Activated CD8-positive, alpha-beta T cell treated with anti-CD3 and anti-CD28 coated beads, Interleukin-2, amount 10 ng/mL, durations not matched to agents 7 days and 5 days (primary cell): ENCODE measurements around the gene DCTD. TPM values are rescaled to one million over a fixed set of nuclear protein-coding genes. Genes with fewer than 3 reads are reported as not detected.
"Not testable (repeated sequence)": the region's sequence is repeated elsewhere in the genome, so short reads cannot be mapped to it uniquely, and the experiment has no call there.

Source experiments
- ATAC-seq: fragments of 150-1000 bp; cut with Tn5 transposase; one replicate; pipeline ENCODE4 v1.10.0; 2021; ENCODE audit warnings: moderate library complexity
- CTCF ChIA-PET: fragments of 350-600 bp; sonication (Branson Sonifier 250); formaldehyde crosslinking; loops from one replicate; lab custom pipeline; 2021; ENCODE audit warnings: antibody characterized with exemption; lab: Charles Lee
- POLR2A ChIA-PET: fragments of 350-600 bp; sonication (Branson Sonifier 250); formaldehyde crosslinking; loops from one replicate; lab custom pipeline; 2021; ENCODE audit warnings: antibody characterized with exemption; lab: Charles Lee
- DNase-seq: peaks from one replicate; pipeline ENCODE4 v3.0.0-alpha.2; 2020
- H3K27ac Mint-ChIP-seq: one replicate; pipeline ENCODE4 v1.8.0; 2021; ENCODE audit warnings: mild to moderate bottlenecking, mixed read lengths
- H3K27me3 Mint-ChIP-seq: one replicate; pipeline ENCODE4 v1.8.0; 2021; ENCODE audit warnings: low read depth, mixed read lengths
- H3K36me3 Mint-ChIP-seq: one replicate; pipeline ENCODE4 v1.8.0; 2021; ENCODE audit warnings: low read depth, mixed read lengths
- H3K4me1 Mint-ChIP-seq: one replicate; pipeline ENCODE4 v1.8.0; 2021; ENCODE audit warnings: low read depth, mixed read lengths
- H3K4me3 Mint-ChIP-seq: one replicate; pipeline ENCODE4 v1.8.0; 2021; ENCODE audit warnings: mild to moderate bottlenecking, mixed read lengths
- H3K9me3 Mint-ChIP-seq: one replicate; pipeline ENCODE4 v1.8.0; 2022; ENCODE audit warnings: mixed read lengths; ENCODE audit not compliant: insufficient read depth
- total RNA-seq, 2 experiments: library from RNA; stranded (reverse); gene quantifications; one replicate each; pipeline ENCODE4 v1.2.3, GENCODE V29; 2021

DCTD gene
- total RNA-seq, 2 experiments from 2014 or later: 74.4 to 75.5 TPM

- H3K36me3 Mint-ChIP-seq: peaks cover 52% of the 10 kb centered on the region
Observed at GRCh38 chr4:182903013-182903412, 14.2 kb downstream of the DCTD start.

GRCh38 chr4:182901337-182901736, 15.8 kb downstream of the DCTD start:
- Mint-ChIP-seq H3K36me3 (peaks cover 47% of the 10 kb centered on the region), H3K27me3 (no peaks in the 10 kb centered on the region), H3K27ac (no peak overlapping the region), H3K9me3 (no peaks in the 10 kb centered on the region), H3K4me1 (no peaks in the 10 kb centered on the region), H3K4me3 (no peak overlapping the region)
- ChIA-PET CTCF (no interaction called here), POLR2A (no interaction called here)
- no peak for ATAC-seq
- DNase-seq: no peak

More at GRCh38 chr4:182903013-182903412, 14.2 kb downstream of the DCTD start:
- no peak overlapping the region for H3K4me3 Mint-ChIP-seq
- no peak for ATAC-seq
- no peak for DNase-seq
- no peaks in the 10 kb centered on the region for H3K27me3 Mint-ChIP-seq
- no peaks in the 10 kb centered on the region for H3K4me1 Mint-ChIP-seq
- CTCF ChIA-PET: no interaction called here
- no peaks in the 10 kb centered on the region for H3K9me3 Mint-ChIP-seq
- POLR2A ChIA-PET: no interaction called here
- no peak overlapping the region for H3K27ac Mint-ChIP-seq

GRCh38 chr4:182900021-182900420, 17.2 kb downstream of the DCTD start:
- not testable (repeated sequence) for H3K9me3 Mint-ChIP-seq, H3K4me1 Mint-ChIP-seq, H3K4me3 Mint-ChIP-seq, ATAC-seq, DNase-seq, H3K27me3 Mint-ChIP-seq, H3K27ac Mint-ChIP-seq
- ChIA-PET POLR2A (interaction anchor here (0.7 kb wide), 3 partner anchors 14 to 139 kb away, joined by 4 to 6 read pairs (median 6); no protein-coding TSS in a partner anchor), CTCF (interaction anchor here (1.2 kb wide), 1 partner anchor 25 kb away, joined by 5 read pairs; no protein-coding TSS in a partner anchor)
- peaks cover 47% of the 10 kb centered on the region for H3K36me3 Mint-ChIP-seq

- peaks cover 45% of the 10 kb centered on the region for H3K36me3 Mint-ChIP-seq
- H3K27ac Mint-ChIP-seq: no peak overlapping the region
- DNase-seq: no peak
- ChIA-PET CTCF (no interaction called here), POLR2A (no interaction called here)
- no peak for ATAC-seq
- H3K27me3 Mint-ChIP-seq: no peaks in the 10 kb centered on the region
- no peaks in the 10 kb centered on the region for H3K9me3 Mint-ChIP-seq
- H3K4me3 Mint-ChIP-seq: no peak overlapping the region
- no peaks in the 10 kb centered on the region for H3K4me1 Mint-ChIP-seq
Observed at GRCh38 chr4:182898479-182898799, 18.7 kb downstream of the DCTD start.

- H3K9me3 Mint-ChIP-seq: no peaks in the 10 kb centered on the region
- no peak for ATAC-seq
- no peak for DNase-seq
- ChIA-PET POLR2A (no interaction called here), CTCF (no interaction called here)
- no peak overlapping the region for H3K4me3 Mint-ChIP-seq
- H3K36me3 Mint-ChIP-seq: peaks cover 45% of the 10 kb centered on the region
- no peaks in the 10 kb centered on the region for H3K27me3 Mint-ChIP-seq
- no peaks in the 10 kb centered on the region for H3K4me1 Mint-ChIP-seq
- H3K27ac Mint-ChIP-seq: no peak overlapping the region
Observed at GRCh38 chr4:182897601-182898478, 19.3 kb downstream of the DCTD start.

- Mint-ChIP-seq H3K4me3 (no peak overlapping the region), H3K36me3 (peaks cover 48% of the 10 kb centered on the region), H3K4me1 (no peaks in the 10 kb centered on the region), H3K27me3 (no peaks in the 10 kb centered on the region), H3K9me3 (no peaks in the 10 kb centered on the region), H3K27ac (no peak overlapping the region)
- no peak for DNase-seq
- ATAC-seq: no peak
- ChIA-PET POLR2A (no interaction called here), CTCF (no interaction called here)
Observed at GRCh38 chr4:182896421-182896820, 20.8 kb downstream of the DCTD start.

GRCh38 chr4:182895791-182896292, 21.3 kb downstream of the DCTD start:
- ATAC-seq: no peak
- DNase-seq: no peak
- no peaks in the 10 kb centered on the region for H3K9me3 Mint-ChIP-seq
- ChIA-PET CTCF (no interaction called here), POLR2A (no interaction called here)
- peaks cover 49% of the 10 kb centered on the region for H3K36me3 Mint-ChIP-seq
- no peaks in the 10 kb centered on the region for H3K4me1 Mint-ChIP-seq
- H3K27me3 Mint-ChIP-seq: no peaks in the 10 kb centered on the region
- no peak overlapping the region for H3K4me3 Mint-ChIP-seq
- peak overlapping the region; percentile 10 for H3K27ac Mint-ChIP-seq

- ChIA-PET POLR2A (no interaction called here), CTCF (no interaction called here)
- no peaks in the 10 kb centered on the region for H3K4me1 Mint-ChIP-seq
- no peak overlapping the region for H3K4me3 Mint-ChIP-seq
- ATAC-seq: no peak
- no peaks in the 10 kb centered on the region for H3K27me3 Mint-ChIP-seq
- DNase-seq: no peak
- H3K27ac Mint-ChIP-seq: no peak overlapping the region
- no peaks in the 10 kb centered on the region for H3K9me3 Mint-ChIP-seq
- peaks cover 53% of the 10 kb centered on the region for H3K36me3 Mint-ChIP-seq
Observed at GRCh38 chr4:182894681-182895275, 22.4 kb downstream of the DCTD start.

- CTCF ChIA-PET: no interaction called here
Observed at GRCh38 chr4:182893474-182894080, 23.6 kb downstream of the DCTD start.

GRCh38 chr4:182893047-182893446, 24.1 kb downstream of the DCTD start:
- Mint-ChIP-seq H3K9me3 (no peaks in the 10 kb centered on the region), H3K36me3 (peaks cover 68% of the 10 kb centered on the region), H3K4me3 (no peak overlapping the region), H3K4me1 (no peaks in the 10 kb centered on the region), H3K27ac (no peak overlapping the region), H3K27me3 (no peaks in the 10 kb centered on the region)
- no peak for ATAC-seq
- POLR2A ChIA-PET: no interaction called here
- CTCF ChIA-PET: no interaction called here
- no peak for DNase-seq

More at GRCh38 chr4:182893474-182894080, 23.6 kb downstream of the DCTD start:
- Mint-ChIP-seq H3K4me3 (no peak overlapping the region), H3K36me3 (peaks cover 62% of the 10 kb centered on the region), H3K4me1 (no peaks in the 10 kb centered on the region), H3K9me3 (no peaks in the 10 kb centered on the region), H3K27ac (no peak overlapping the region), H3K27me3 (no peaks in the 10 kb centered on the region)
- DNase-seq: no peak
- POLR2A ChIA-PET: no interaction called here
- no peak for ATAC-seq

GRCh38 chr4:182890202-182890601, 27.0 kb downstream of the DCTD start:
- ATAC-seq (no peak), DNase-seq (no peak)
- peaks cover 8% of the 10 kb centered on the region for H3K9me3 Mint-ChIP-seq
- POLR2A ChIA-PET: no interaction called here
- no peaks in the 10 kb centered on the region for H3K27me3 Mint-ChIP-seq
- peaks cover 84% of the 10 kb centered on the region for H3K36me3 Mint-ChIP-seq
- H3K4me1 Mint-ChIP-seq: no peaks in the 10 kb centered on the region
- H3K27ac Mint-ChIP-seq: no peak overlapping the region
- H3K4me3 Mint-ChIP-seq: no peak overlapping the region
- CTCF ChIA-PET: no interaction called here

GRCh38 chr4:182888891-182889290, 28.3 kb downstream of the DCTD start:
- Mint-ChIP-seq H3K36me3 (peaks cover 84% of the 10 kb centered on the region), H3K9me3 (peaks cover 11% of the 10 kb centered on the region), H3K27ac (no peak overlapping the region), H3K27me3 (no peaks in the 10 kb centered on the region), H3K4me3 (no peak overlapping the region), H3K4me1 (no peaks in the 10 kb centered on the region)
- CTCF ChIA-PET: no interaction called here
- DNase-seq (no peak), ATAC-seq (no peak)
- POLR2A ChIA-PET: no interaction called here
